ENCODE measurements around the gene OASL.
"Not testable (repeated sequence)": the region's sequence is repeated elsewhere in the genome, so short reads cannot be mapped to it uniquely, and the experiment has no call there.

DNA sequence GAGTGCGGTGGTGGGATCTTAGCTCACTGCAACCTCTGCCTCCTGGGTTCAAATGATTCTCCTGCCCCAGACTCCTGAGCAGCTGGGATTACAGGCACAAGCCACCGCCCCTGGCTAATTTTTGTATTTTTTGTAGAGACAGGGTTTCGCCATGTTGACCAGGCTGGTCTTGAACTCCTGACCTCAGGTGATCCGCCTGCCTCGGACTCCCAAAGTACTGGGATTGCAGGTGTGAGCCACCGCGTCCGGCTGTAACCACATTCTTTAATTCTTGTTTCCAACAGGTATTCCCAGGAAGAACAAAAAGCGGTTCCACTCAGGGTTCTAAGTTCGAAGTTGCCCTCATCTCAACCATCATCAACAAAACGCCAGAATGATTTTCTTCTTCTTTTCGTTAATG, 25.5 kb upstream of the OASL start:
- TF ChIP-seq, protein P1, sequence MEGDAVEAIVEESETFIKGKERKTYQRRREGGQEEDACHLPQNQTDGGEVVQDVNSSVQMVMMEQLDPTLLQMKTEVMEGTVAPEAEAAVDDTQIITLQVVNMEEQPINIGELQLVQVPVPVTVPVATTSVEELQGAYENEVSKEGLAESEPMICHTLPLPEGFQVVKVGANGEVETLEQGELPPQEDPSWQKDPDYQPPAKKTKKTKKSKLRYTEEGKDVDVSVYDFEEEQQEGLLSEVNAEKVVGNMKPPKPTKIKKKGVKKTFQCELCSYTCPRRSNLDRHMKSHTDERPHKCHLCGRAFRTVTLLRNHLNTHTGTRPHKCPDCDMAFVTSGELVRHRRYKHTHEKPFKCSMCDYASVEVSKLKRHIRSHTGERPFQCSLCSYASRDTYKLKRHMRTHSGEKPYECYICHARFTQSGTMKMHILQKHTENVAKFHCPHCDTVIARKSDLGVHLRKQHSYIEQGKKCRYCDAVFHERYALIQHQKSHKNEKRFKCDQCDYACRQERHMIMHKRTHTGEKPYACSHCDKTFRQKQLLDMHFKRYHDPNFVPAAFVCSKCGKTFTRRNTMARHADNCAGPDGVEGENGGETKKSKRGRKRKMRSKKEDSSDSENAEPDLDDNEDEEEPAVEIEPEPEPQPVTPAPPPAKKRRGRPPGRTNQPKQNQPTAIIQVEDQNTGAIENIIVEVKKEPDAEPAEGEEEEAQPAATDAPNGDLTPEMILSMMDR (IDR thresholded peaks at IDR 0.05; ENCODE audit: insufficient read depth, low read length), result not testable (repeated sequence)
- TF ChIP-seq, protein P2, sequence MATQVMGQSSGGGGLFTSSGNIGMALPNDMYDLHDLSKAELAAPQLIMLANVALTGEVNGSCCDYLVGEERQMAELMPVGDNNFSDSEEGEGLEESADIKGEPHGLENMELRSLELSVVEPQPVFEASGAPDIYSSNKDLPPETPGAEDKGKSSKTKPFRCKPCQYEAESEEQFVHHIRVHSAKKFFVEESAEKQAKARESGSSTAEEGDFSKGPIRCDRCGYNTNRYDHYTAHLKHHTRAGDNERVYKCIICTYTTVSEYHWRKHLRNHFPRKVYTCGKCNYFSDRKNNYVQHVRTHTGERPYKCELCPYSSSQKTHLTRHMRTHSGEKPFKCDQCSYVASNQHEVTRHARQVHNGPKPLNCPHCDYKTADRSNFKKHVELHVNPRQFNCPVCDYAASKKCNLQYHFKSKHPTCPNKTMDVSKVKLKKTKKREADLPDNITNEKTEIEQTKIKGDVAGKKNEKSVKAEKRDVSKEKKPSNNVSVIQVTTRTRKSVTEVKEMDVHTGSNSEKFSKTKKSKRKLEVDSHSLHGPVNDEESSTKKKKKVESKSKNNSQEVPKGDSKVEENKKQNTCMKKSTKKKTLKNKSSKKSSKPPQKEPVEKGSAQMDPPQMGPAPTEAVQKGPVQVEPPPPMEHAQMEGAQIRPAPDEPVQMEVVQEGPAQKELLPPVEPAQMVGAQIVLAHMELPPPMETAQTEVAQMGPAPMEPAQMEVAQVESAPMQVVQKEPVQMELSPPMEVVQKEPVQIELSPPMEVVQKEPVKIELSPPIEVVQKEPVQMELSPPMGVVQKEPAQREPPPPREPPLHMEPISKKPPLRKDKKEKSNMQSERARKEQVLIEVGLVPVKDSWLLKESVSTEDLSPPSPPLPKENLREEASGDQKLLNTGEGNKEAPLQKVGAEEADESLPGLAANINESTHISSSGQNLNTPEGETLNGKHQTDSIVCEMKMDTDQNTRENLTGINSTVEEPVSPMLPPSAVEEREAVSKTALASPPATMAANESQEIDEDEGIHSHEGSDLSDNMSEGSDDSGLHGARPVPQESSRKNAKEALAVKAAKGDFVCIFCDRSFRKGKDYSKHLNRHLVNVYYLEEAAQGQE (IDR thresholded peaks at IDR 0.05; ENCODE audit: insufficient replicate concordance, low read depth), result not testable (repeated sequence)
